ENCODE measurements around the gene RGL1.

GRCh38 chr1:183756326-183756725 is 48.6 kb upstream of the RGL1 start:
- TF ChIP-seq CTCF (conservative IDR thresholded peaks at IDR 0.05; ENCODE audit: low read depth, low read length) (no peak), EZH2 (IDR thresholded peaks at IDR 0.05; ENCODE audit: borderline replicate concordance, low read depth, low read length, poor library complexity, severe bottlenecking) (no peak)

All from A673 (cell line).